Measurements from ENCODE around the gene SLC17A8. TPM values are rescaled to one million over a fixed set of nuclear protein-coding genes. Genes with fewer than 3 reads are reported as not detected.

SLC17A8 gene
- total and polyA plus RNA-seq, 2 donors (not counting 1 experiment from before 2014, with no cell fraction given), result not detected

DNA sequence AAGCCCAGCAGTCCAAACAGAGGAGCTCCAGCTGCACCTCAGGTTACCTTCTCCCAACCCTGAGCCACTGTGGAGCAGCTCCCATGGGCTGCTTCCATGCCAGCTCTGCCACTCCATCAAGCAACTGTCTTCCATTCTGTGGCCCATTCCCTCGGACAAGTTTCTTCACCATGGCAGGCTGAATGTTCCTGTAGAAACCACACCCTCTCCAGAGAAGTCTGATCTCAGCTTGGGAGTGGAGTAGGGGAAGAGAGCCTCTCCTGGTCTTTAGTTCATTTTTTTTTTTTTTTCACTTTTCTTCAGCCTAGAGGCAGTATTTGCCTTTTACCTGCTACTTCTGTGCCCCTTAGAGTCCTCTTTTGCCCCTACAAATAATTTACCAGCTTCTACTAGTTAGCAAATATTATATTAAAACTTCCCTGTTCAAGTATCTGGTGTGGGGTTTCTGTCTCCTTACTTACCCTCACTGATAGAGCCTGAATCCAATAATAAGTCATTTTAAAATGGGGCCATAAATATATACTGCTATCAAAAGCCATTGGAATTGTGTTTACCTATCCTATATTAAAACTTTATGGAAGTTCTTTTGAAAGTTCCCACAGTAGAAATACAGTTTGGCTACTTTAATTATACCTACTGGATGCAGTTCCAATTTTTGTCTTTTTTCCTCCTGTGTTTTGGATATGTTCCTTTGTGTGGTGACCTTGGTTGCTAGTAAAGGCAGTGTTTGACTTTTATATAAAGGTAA, 11.7 kb upstream of the SLC17A8 start:
- no peak overlapping the region for H3K9ac ChIP-seq (ENCODE audit: insufficient read depth, low read length)
- no peak overlapping the region for H3K4me2 ChIP-seq (ENCODE audit: extremely low read depth, insufficient read depth, low read length)
- TF ChIP-seq, protein P1, sequence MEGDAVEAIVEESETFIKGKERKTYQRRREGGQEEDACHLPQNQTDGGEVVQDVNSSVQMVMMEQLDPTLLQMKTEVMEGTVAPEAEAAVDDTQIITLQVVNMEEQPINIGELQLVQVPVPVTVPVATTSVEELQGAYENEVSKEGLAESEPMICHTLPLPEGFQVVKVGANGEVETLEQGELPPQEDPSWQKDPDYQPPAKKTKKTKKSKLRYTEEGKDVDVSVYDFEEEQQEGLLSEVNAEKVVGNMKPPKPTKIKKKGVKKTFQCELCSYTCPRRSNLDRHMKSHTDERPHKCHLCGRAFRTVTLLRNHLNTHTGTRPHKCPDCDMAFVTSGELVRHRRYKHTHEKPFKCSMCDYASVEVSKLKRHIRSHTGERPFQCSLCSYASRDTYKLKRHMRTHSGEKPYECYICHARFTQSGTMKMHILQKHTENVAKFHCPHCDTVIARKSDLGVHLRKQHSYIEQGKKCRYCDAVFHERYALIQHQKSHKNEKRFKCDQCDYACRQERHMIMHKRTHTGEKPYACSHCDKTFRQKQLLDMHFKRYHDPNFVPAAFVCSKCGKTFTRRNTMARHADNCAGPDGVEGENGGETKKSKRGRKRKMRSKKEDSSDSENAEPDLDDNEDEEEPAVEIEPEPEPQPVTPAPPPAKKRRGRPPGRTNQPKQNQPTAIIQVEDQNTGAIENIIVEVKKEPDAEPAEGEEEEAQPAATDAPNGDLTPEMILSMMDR (conservative IDR thresholded peaks at IDR 0.05 in 1 of 2, IDR thresholded peaks at IDR 0.05 in 1 of 2; ENCODE audit: low read depth in 1 of 2, low read length in 2 of 2), result no peak
- TF ChIP-seq EZH2 (IDR thresholded peaks at IDR 0.05; ENCODE audit: low read length, missing control alignments), result no peak
- H3K27me3 ChIP-seq (ENCODE audit: control insufficient read depth, insufficient read depth, low read length), result no peaks in the 10 kb centered on the region
- H2AFZ ChIP-seq (ENCODE audit: low read length), result no peak overlapping the region
- no peaks in the 10 kb centered on the region for H3K79me2 ChIP-seq (ENCODE audit: control insufficient read depth, insufficient read depth, low read length)
- H3K27ac ChIP-seq (ENCODE audit: insufficient read depth, low read length), result no peak overlapping the region
- DNase-seq (ENCODE audit: low read depth in 2 of 2), result no peak
- no peaks in the 10 kb centered on the region for H3K4me1 ChIP-seq (ENCODE audit: control insufficient read depth, extremely low read depth, insufficient read depth, low read length)
- H3K36me3 ChIP-seq (ENCODE audit: control insufficient read depth, insufficient read depth, low read length), result no peaks in the 10 kb centered on the region
- H3K9me3 ChIP-seq (ENCODE audit: control insufficient read depth, insufficient read depth, low read depth, low read length), result no peaks in the 10 kb centered on the region
- no peaks in the 10 kb centered on the region for H4K20me1 ChIP-seq (ENCODE audit: control insufficient read depth, extremely low read depth, insufficient read depth, low read length)
- H3K4me3 ChIP-seq (replicated peaks in 1 of 4; ENCODE audit: control extremely low read depth in 1 of 4, insufficient read depth in 1 of 4, low read depth in 3 of 4, low read length in 4 of 4), result no peak overlapping the region

DNA sequence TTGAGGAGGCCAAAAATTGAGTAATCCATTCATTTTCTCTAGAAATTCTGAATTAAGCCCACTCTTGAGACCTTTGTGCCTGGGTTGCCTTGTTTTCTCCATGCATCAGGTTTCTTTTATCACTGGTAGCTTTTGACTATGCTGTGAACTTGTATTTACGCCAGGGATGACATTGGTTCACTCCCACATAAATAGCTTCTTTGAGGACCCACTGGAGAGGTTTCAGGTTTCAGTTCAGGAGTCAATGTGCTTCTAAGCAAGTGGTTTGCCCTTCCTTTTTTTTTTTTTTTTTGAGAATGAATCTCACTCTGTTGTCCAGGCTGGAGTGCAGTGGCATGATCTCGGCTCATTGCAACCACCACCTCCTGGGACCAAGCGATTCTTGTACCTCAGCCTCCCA, 10.2 kb upstream of the SLC17A8 start:
- H4K20me1 ChIP-seq (ENCODE audit: control insufficient read depth, extremely low read depth, insufficient read depth, low read length), result no peaks in the 10 kb centered on the region
- H3K36me3 ChIP-seq (ENCODE audit: control insufficient read depth, insufficient read depth, low read length), result no peaks in the 10 kb centered on the region
- H3K4me1 ChIP-seq (ENCODE audit: control insufficient read depth, extremely low read depth, insufficient read depth, low read length), result no peaks in the 10 kb centered on the region
- no peaks in the 10 kb centered on the region for H3K9me3 ChIP-seq (ENCODE audit: control insufficient read depth, insufficient read depth, low read depth, low read length)
- H2AFZ ChIP-seq (ENCODE audit: low read length), result no peak overlapping the region
- no peak overlapping the region for H3K4me2 ChIP-seq (ENCODE audit: extremely low read depth, insufficient read depth, low read length)
- no peak overlapping the region for H3K4me3 ChIP-seq (replicated peaks in 1 of 4; ENCODE audit: control extremely low read depth in 1 of 4, insufficient read depth in 1 of 4, low read depth in 3 of 4, low read length in 4 of 4)
- DNase-seq (ENCODE audit: low read depth in 2 of 2), result peak in 1 of 2 donors; percentile 42
- no peaks in the 10 kb centered on the region for H3K27me3 ChIP-seq (ENCODE audit: control insufficient read depth, insufficient read depth, low read length)
- H3K79me2 ChIP-seq (ENCODE audit: control insufficient read depth, insufficient read depth, low read length), result no peaks in the 10 kb centered on the region
- no peak overlapping the region for H3K27ac ChIP-seq (ENCODE audit: insufficient read depth, low read length)
- TF ChIP-seq EZH2 (IDR thresholded peaks at IDR 0.05; ENCODE audit: low read length, missing control alignments), result no peak
- TF ChIP-seq, protein P1 (conservative IDR thresholded peaks at IDR 0.05 in 1 of 2, IDR thresholded peaks at IDR 0.05 in 1 of 2; ENCODE audit: low read depth in 1 of 2, low read length in 2 of 2), result no peak
- no peak overlapping the region for H3K9ac ChIP-seq (ENCODE audit: insufficient read depth, low read length)

DNA sequence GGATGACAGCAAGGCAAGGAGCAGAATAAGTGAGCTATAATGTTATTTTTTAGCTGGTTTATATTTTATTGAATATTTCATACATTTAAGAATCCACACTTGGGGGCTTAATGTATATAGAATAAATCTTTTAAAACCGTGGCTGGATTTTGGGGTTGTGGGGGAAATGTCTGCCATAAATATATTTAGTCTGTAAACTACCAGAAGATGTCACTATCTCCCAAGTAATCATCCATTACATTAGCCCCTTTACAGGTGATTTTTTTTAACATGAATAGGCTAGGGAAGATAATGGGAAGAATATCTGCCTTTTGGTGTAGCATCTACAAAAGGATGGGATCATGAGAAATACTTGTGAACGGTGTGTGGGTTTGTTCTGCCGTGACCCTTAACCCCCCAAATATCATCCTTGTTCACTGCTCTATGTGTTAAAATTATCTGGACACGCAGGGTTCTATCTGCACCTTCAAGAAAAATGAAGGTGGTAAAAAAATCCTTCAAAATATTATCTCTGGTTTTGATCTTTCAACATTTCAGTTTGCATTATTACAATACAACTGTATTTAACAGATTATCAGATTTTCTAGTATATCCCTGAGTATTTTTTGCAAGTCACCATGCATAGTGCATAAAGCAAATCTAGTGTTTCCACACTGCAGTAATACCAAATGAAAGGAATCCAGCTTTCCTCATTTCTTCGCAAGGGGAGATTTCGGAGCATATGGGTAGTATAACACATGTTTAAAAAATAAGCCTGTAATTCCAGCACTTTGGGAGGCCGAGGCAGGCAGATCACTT, 8.0 kb upstream of the SLC17A8 start:
- Histone ChIP-seq H3K9ac (ENCODE audit: insufficient read depth, low read length) (no peak overlapping the region), H3K27me3 (ENCODE audit: control insufficient read depth, insufficient read depth, low read length) (no peaks in the 10 kb centered on the region), H3K27ac (ENCODE audit: insufficient read depth, low read length) (no peak overlapping the region), H3K4me2 (ENCODE audit: extremely low read depth, insufficient read depth, low read length) (no peak overlapping the region), H3K79me2 (ENCODE audit: control insufficient read depth, insufficient read depth, low read length) (no peaks in the 10 kb centered on the region), H3K4me1 (ENCODE audit: control insufficient read depth, extremely low read depth, insufficient read depth, low read length) (no peaks in the 10 kb centered on the region), H2AFZ (ENCODE audit: low read length) (no peak overlapping the region), H4K20me1 (ENCODE audit: control insufficient read depth, extremely low read depth, insufficient read depth, low read length) (no peaks in the 10 kb centered on the region), H3K36me3 (ENCODE audit: control insufficient read depth, insufficient read depth, low read length) (no peaks in the 10 kb centered on the region), H3K9me3 (ENCODE audit: control insufficient read depth, insufficient read depth, low read depth, low read length) (no peaks in the 10 kb centered on the region), H3K4me3 (replicated peaks in 1 of 4; ENCODE audit: control extremely low read depth in 1 of 4, insufficient read depth in 1 of 4, low read depth in 3 of 4, low read length in 4 of 4) (no peak overlapping the region)
- peak; percentile 21 to 44 for DNase-seq (ENCODE audit: low read depth in 2 of 2)
- TF ChIP-seq, protein P1 (conservative IDR thresholded peaks at IDR 0.05 in 1 of 2, IDR thresholded peaks at IDR 0.05 in 1 of 2; ENCODE audit: low read depth in 1 of 2, low read length in 2 of 2), result peak in 1 of 2 donors; percentile 18
- TF ChIP-seq EZH2 (IDR thresholded peaks at IDR 0.05; ENCODE audit: low read length, missing control alignments), result no peak
